CD4-positive, alpha-beta T cell treated with Interferon alpha-2 for 1 hour (primary cell): ENCODE measurements around the gene MMP11.
A peak's percentile ranks its signal among the peaks of the same experiment; 100 is the strongest.

Experiments used
- DNase-seq, 2 donors: peaks; one replicate each; pipeline ENCODE4 v3.0.0-alpha.2; 2020 to 2022

Gene MMP11

GRCh38 chr22:23760056-23760455, 12.6 kb upstream of the MMP11 start:
- DNase-seq = no peak

DNA sequence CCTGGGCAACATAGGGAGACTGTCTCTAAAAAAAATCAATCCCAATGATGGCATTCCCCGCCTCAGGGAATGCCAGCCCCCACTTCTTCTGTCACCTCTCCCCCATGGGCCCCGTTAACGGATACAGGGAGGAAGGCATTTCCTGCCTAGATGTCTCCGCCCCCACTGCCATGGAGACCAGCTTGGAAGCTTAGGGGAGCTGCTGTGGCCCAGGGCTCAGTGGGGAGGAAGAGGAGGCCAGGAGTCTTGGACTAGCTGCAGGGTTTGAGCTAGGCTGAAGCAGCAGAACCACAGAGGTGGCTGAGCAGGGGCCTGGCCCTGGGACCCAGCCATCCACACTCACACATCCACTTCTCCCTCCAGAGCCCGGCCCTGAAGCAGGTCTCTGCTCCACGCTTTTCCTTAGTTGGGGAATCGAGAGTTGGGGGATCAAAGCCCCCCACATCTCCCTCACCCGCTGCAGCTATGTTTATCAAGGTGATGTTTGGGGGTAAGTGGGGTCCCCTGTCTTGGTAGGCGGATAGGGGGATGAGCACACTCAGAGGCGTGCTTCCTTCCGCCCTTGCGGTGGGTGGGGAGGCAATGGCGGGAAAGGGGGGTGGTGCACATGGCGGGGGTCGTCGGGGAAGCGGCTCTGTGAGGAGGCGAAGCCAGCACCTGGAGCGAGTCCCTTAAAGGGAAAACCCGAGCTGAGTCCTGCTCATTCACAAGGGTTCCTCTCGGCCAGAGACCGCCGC, 9.6 kb upstream of the MMP11 start, which contains the start of gene C22orf15:
Gene C22orf15, plus strand, starts transcription at position 149 of the 737 bp plus-strand sequence. Its CDS starts 317 bp downstream, at position 466.
- DNase-seq = peak in 1 of 2 donors; percentile 18

GRCh38 chr22:23763579-23763945, 9.1 kb upstream of the MMP11 start:
- DNase-seq = peak in 1 of 2 donors; percentile 44

- DNase-seq = no peak
Observed at GRCh38 chr22:23763954-23764353, 8.7 kb upstream of the MMP11 start.

- no peak for DNase-seq
Observed at GRCh38 chr22:23764899-23765881, 7.5 kb upstream of the MMP11 start.

- no peak for DNase-seq
Observed at GRCh38 chr22:23767303-23767672, 5.4 kb upstream of the MMP11 start.

- peak; percentile 69 to 77 for DNase-seq
Observed at GRCh38 chr22:23767673-23768548, 4.7 kb upstream of the MMP11 start, which contains the start of gene CHCHD10. Gene CHCHD10 (minus strand): TSS chr22:23767972. CDS start chr22:23767874, 98 bp downstream.

DNA sequence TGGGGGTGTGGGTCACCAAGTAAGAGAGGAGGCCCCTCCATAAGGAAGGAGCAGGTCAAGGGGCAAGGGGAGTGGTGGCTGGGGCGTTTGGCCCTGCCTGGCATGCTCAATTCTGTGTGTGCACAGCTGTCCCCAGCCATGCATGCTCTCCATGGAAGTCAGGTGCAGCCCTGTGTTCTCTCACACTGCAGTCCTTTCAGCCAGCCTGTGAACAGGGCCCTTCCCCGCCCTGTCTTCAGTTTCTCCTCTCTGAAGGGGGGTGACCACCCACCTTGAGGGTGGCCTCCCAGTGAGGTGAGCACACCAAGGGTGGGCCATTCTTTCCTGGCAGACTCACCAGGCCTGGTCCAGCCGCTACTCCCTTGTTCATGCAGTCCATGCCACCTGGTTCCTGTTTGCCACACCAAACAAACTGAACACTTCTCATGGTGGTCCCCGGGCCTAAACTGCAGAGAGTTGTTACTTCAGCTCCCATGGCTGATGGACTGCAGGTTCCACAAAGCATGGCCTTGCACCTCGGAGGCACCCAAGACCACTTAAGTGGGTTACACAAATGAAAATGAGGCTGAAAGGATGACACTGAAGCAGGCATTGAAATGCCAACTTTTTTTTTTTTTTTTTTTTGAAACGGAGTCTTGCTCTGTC, 3.2 kb upstream of the MMP11 start:
- no peak for DNase-seq

DNA sequence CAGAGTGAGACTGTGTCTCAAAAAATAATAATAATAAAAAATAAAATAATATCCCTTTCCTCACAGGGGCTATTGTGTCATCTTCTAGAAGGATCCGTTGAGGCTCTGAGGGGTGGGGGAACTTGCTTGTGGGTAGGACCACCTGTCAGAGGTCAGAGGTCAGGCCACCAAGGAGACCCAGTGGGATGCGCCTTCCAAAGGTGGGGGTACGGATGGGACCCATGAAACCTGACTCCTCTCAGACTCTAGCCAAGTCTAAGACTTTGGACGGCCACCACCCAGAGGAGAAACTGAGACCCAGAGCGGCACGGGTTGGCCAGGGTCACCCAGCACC, 367 bp upstream of the MMP11 start:
- no peak for DNase-seq

DNA sequence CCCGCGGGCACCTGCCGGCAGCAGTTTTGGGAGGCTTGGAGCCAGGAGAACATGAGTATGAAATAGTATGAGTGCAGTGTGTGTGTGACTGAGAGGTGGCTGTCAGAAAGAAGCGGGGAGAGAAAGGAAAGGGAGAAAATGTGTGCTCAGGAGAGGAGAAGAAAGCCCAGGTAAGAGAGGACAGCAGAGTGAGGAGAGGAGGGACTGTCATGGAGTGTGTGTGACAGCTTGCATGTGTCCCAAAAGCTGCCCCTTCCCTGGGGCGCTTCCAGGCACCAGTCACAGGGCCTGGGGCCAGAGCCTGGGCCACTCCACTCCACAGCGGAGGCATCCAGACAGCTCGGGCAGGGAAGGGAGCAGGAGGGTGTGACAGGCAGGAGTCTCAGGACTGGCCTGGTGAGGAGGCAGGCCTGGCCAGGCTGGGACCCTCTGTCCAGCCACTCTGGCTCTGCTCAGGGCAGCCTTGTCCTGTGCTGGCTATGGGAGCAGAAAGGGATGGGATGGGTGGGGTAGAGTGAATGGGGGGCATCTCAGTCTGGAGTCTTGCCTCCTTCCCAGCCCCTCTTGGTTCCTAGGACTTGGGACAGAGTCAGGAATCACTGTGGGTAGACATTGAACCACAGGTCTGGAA, 949 bp downstream of the MMP11 start:
- DNase-seq = no peak

GRCh38 chr22:23774114-23774921, 1.7 kb downstream of the MMP11 start:
- no peak for DNase-seq

GRCh38 chr22:23774922-23775436, 2.3 kb downstream of the MMP11 start:
- DNase-seq = no peak

- DNase-seq = no peak
Observed at GRCh38 chr22:23775779-23776375, 3.2 kb downstream of the MMP11 start.

DNA sequence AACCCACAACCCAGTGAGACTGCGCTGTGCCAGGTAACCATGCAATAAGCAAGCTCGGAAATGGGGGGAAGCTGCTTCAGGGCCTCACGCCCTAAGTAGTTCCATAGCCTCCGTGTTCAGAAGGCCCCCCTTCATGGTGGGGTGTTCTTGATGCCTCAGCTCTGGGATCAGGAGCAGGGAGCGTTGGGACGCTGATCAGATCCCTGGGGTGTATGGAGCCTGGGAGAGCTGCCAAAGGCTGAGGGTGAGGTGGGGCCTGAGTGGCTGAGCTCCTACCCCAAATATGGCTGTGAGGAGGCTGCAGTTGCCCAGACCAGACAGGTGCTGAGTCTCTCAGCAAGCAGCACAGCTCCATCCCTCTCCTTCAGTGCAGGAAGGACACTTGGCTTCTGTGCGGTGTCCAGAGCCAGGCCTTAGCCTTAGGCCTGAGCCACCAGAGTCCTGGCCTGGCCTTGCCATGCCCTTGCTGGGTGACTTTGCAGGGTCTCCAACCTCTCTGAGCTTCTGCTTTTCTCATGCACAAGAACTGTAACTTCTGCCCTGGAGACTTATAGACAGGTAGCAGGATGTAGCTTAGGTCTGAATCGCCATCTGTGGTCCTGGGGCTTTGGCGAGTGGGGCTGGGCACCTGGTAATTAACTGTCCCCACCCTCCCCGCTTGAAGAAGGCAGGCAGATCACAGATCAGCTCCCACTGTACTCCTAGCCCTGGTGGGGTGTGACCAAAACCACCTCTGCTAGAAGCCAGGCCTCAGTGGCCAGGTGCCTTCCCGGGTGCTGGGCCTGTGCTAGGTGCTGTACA, 5.3 kb downstream of the MMP11 start:
- DNase-seq = no peak

DNA sequence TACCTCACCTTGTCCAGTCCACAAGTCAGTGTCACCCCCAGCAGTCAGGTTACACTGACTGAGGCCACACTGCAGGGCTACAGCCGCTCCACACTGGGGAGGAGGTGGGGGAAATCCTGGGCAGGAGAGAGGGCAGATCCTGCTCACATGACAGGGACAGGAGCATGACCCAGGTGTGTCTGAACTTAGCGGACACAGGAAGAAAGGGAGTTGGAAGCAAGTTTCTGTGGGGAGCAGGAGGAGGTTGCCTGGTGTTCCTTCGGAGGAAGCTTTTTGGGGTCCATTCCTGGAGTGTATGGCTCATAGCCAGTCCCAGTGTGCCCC, 5.9 kb downstream of the MMP11 start:
- DNase-seq = no peak

- no peak for DNase-seq
Observed at GRCh38 chr22:23779083-23779482, 6.4 kb downstream of the MMP11 start.

DNA sequence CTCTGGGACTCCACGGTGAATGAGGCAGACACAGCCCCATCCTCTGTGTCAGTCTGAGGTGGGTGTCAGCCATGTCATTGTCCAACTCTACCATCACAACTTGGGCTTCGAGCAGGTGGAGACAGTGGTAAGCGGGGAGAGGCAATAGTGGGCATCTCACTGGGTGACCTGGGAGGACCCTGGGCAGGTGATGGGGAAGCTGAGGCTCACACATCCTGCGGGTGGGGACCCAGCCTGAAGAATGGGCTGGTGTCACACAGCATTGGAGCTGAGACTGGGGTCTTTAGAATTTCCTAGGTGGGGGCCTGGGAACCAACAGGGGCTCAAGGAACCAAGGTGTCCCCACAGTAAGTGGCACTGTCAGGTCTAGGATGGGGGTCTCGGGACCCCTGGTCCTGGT, 7.1 kb downstream of the MMP11 start:
- no peak for DNase-seq

DNA sequence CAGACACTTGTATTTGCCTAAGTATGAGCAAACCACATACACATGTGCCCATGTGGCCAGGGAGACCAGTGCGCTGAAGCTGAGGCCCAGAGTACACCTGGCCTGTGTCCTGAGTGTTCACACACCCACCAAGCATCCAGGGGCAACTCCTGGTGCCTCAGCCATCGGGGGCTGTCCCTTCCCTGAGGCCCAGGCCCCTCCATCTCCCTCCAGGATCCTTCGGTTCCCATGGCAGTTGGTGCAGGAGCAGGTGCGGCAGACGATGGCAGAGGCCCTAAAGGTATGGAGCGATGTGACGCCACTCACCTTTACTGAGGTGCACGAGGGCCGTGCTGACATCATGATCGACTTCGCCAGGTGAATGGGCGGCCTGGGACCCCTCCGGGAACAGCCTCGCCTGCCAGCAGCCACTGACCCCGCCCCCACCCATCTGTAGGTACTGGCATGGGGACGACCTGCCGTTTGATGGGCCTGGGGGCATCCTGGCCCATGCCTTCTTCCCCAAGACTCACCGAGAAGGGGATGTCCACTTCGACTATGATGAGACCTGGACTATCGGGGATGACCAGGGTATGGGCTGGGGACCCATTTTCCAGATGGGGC, 7.6 kb downstream of the MMP11 start:
- DNase-seq = no peak

- no peak for DNase-seq
Observed at GRCh38 chr22:23781065-23781464, 8.4 kb downstream of the MMP11 start.
